Effector memory CD8-positive, alpha-beta T cell (primary cell): ENCODE results near the gene CETN1.
A peak's percentile ranks its signal among the peaks of the same experiment; 100 is the strongest.

Source experiments
- ATAC-seq: fragments of 150-1000 bp; cut with Tn5 transposase; replicated peaks from 2 replicates; pipeline ENCODE4 v1.10.0; 2021; ENCODE audit warnings: mild to moderate bottlenecking, moderate library complexity
- DNase-seq, 3 experiments: peaks; one replicate each; pipeline ENCODE4 v3.0.0; 2021
- H3K27ac Mint-ChIP-seq, 2 donors: one replicate each; pipeline ENCODE4 v1.8.0; 2022; ENCODE audit warnings: mild to moderate bottlenecking in 2 of 2, mixed read lengths in 2 of 2, moderate library complexity in 2 of 2
- H3K27me3 Mint-ChIP-seq, 2 donors: one replicate each; pipeline ENCODE4 v1.8.0; 2022; ENCODE audit warnings: mixed read lengths in 2 of 2
- H3K36me3 Mint-ChIP-seq: one replicate; pipeline ENCODE4 v1.8.0; 2022; ENCODE audit warnings: mild to moderate bottlenecking, moderate library complexity, mixed read lengths; ENCODE audit not compliant: insufficient read depth
- H3K4me1 Mint-ChIP-seq, 2 donors: one replicate each; pipeline ENCODE4 v1.8.0; 2022; ENCODE audit warnings: low read depth in 2 of 2, mixed read lengths in 2 of 2
- H3K4me3 Mint-ChIP-seq, 2 donors: one replicate each; pipeline ENCODE4 v1.8.0; 2022; ENCODE audit warnings: mild to moderate bottlenecking in 2 of 2, mixed read lengths in 2 of 2, moderate library complexity in 2 of 2
- H3K9me3 Mint-ChIP-seq, 2 donors: one replicate each; pipeline ENCODE4 v1.8.0; 2022; ENCODE audit warnings: mixed read lengths in 2 of 2
- total RNA-seq, 9 experiments: gene quantifications; one replicate each; lab custom pipeline; 2026; lab: John Stamatoyannopoulos, UW

CETN1 gene
- 0 reads per million in 9 experiments for total RNA-seq

DNA sequence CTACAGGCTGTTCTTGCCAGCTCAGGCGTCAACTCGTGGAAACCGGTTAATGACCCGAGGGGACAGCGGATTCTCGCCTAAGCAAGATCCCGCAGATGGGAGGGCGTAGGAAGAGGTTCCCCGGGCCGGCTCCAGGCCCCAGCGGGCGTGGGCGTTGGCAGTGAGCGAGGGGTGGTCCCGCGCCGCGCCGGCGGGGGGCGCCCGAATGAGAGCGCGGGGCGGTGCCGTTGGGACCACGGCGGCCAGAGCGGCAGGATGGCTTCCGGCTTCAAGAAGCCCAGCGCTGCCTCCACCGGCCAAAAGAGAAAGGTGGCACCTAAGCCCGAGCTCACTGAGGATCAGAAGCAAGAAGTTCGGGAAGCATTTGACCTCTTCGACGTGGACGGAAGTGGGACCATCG, at the start of gene CETN1:
Gene CETN1 (plus strand): TSS at position 227 of the 400 bp plus-strand sequence. CDS start 29 bp downstream, at position 256.
- H3K4me1 Mint-ChIP-seq: no peaks in the 10 kb centered on the region
- no peak for DNase-seq
- ATAC-seq: no peak
- H3K27me3 Mint-ChIP-seq: peaks cover 34 to 48% of the 10 kb centered on the region in 2 donors
- H3K4me3 Mint-ChIP-seq: no peak within 1 kb of the TSS
- H3K9me3 Mint-ChIP-seq: no peaks in the 10 kb centered on the region
- H3K36me3 Mint-ChIP-seq: peaks cover 3% of the 10 kb centered on the region
- no peak within 1 kb of the TSS for H3K27ac Mint-ChIP-seq

DNA sequence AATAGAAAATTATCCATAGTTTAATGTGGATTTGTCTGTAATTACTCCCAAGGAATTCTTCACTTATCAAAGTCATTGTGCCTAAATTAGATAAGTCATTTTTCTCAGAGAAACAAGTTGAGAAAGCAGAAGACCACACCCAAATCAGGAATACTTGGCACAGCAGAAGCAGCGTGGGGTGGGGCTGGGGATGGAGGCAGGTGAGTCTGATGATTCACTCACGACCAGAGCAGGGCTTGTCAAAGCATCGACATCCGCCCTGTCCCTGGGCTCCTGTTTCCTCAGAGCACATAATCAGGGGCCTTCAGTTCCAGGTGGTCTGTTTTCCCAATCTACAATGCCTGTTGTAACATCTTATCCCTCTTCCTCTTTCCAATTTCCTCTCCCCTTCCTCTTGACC, 48.2 kb upstream of the CETN1 start:
- Mint-ChIP-seq H3K9me3 (peaks cover 0 to 2% of the 10 kb centered on the region in 2 donors), H3K36me3 (no peaks in the 10 kb centered on the region), H3K4me3 (no peak overlapping the region), H3K27ac (no peak overlapping the region), H3K27me3 (peaks cover 10 to 14% of the 10 kb centered on the region in 2 donors), H3K4me1 (no peaks in the 10 kb centered on the region)
- DNase-seq (no peak), ATAC-seq (no peak)

DNA sequence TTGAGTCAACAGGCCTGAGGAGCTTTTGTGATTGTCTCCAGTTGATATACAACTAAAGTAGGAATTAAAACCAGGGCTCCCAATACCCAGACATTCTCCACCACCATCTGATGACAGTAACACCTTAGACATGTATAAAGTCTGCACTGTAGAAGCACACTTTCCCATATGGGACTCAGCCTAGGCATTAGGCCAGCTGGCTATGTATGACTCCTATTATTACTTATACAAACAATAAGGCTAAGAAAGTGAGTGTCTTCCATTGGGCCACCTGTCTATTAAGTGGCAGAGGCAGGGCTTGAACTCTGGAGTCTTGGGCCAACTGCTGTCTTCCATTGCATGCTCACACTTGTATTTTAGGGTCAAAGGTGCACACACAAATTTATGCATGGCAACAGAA, 47.5 kb upstream of the CETN1 start:
- no peak overlapping the region for H3K4me3 Mint-ChIP-seq
- H3K27me3 Mint-ChIP-seq: peaks cover 6 to 14% of the 10 kb centered on the region in 2 donors
- no peak overlapping the region for H3K27ac Mint-ChIP-seq
- no peaks in the 10 kb centered on the region for H3K4me1 Mint-ChIP-seq
- H3K9me3 Mint-ChIP-seq: peaks cover 0 to 2% of the 10 kb centered on the region in 2 donors
- DNase-seq (no peak), ATAC-seq (no peak)
- H3K36me3 Mint-ChIP-seq: no peaks in the 10 kb centered on the region

DNA sequence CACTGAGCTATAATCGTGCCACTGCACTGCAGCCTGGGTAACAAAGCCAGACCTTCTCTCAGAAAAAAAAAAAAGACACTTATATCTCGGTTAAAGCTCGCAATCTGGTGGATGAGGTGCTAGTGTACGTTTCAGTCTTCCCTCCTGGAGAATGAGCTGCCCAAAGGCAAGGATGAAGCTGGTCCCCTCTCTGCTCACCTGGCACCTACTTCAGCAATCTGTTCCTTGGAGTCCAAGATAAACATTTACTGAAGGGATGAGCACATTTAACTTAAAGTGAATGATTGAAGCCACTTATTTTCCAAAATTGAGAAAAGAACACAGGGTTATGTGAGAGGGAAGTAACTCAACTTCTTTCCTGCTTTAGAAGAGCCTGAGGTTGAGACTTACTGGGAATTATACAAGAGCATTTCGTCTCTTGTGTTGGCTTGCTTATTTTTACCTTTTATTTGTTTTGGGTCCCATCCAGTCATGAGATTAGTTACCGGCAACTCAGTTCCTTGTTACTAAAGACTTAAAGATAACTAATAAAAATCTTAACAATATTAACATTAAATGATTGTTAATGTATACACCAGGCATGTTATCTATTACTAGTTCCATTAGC, 46.1 kb upstream of the CETN1 start:
- H3K27ac Mint-ChIP-seq: no peak overlapping the region
- H3K4me3 Mint-ChIP-seq: no peak overlapping the region
- DNase-seq (no peak), ATAC-seq (no peak)
- no peaks in the 10 kb centered on the region for H3K36me3 Mint-ChIP-seq
- H3K9me3 Mint-ChIP-seq: peaks cover 0 to 2% of the 10 kb centered on the region in 2 donors
- no peaks in the 10 kb centered on the region for H3K4me1 Mint-ChIP-seq
- peaks cover 6 to 9% of the 10 kb centered on the region in 2 donors for H3K27me3 Mint-ChIP-seq

DNA sequence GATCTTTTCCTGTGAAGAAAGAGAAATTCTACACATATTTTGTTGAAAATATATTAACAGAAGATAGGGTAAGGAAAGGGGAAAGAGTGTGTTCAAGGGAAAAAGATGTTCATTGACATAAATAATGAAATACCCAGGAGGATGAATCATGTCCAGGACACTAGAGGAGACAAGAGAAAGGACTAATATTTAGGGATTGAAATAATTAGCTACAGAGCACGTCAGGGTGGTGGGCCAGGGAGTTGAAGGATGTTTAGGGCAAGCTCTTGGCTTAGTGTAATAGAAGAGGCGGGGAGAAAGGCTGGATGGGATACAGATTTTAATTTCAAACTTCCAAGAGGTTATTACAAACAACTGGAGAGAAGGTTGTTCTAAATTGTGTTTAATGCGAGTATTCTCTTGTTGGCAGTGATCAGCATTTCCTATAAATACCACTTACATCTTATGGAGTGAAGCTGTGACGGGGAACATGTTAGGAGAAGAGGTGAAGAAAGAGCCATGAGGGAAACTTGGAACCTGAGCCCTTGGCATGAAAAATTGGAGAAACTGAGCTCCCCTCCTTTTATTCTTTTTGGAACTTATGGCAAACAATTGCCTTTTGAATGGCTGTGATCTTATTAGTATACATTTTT, 36.6 kb upstream of the CETN1 start:
- Mint-ChIP-seq H3K9me3 (no peaks in the 10 kb centered on the region), H3K27ac (no peak overlapping the region), H3K27me3 (peaks cover 4 to 14% of the 10 kb centered on the region in 2 donors), H3K36me3 (no peaks in the 10 kb centered on the region), H3K4me1 (no peaks in the 10 kb centered on the region), H3K4me3 (no peak overlapping the region)
- DNase-seq (no peak), ATAC-seq (no peak)

DNA sequence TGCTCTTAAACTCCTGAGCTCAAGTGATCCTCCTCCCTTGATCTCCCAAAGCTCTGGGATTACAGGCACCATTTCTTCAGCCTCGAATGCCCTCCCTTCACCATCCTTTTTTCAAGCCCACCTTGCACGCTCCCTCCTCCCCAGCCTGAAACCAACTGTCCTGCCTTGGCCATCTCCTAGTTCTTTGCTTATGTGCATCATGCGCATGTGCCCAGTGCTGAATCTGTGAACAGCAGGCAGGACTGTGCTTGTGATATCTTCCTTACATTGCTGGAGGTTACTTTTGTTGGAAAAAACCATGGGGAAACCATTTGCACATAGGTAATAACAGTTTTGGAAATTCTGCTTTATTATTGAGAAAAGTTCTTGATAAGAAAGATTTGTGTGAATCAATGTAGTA, 30.2 kb upstream of the CETN1 start:
- no peaks in the 10 kb centered on the region for H3K9me3 Mint-ChIP-seq
- H3K27me3 Mint-ChIP-seq: peaks cover 15 to 28% of the 10 kb centered on the region in 2 donors
- no peak overlapping the region for H3K4me3 Mint-ChIP-seq
- H3K36me3 Mint-ChIP-seq: no peaks in the 10 kb centered on the region
- ATAC-seq (no peak), DNase-seq (no peak)
- peak overlapping the region in 1 of 2 donors; percentile 32 for H3K27ac Mint-ChIP-seq
- H3K4me1 Mint-ChIP-seq: no peaks in the 10 kb centered on the region

DNA sequence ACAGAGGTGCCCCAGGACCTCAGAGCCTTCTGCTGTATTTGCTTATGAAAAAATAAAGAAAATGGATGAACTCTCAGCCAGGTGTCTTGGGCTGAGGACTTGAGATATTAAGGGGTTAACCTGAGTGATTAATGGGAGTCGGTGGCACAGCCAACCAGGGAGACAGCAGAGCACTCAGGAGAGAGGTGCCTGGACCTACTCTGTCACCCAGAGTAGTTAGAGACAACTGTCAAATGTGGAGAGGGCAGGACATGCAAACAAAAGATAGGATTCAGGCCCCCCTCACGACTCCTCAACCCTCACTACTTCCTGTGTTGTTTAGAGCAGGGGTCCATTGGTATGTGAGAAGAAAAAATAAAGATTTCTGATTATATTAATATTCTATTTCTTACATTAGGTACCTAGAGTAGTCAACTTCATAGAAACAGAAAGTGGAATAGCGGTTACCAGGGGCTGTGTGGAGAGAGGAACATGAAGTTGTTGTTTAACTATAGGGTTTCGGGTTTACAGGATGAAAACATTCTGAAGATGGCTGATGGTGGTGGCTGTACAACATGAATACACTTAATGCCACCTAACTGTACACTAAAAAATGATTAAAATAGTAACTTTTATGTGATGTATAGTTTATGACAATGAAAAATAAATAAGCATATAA, 28.6 kb upstream of the CETN1 start:
- no peaks in the 10 kb centered on the region for H3K36me3 Mint-ChIP-seq
- ATAC-seq (no peak), DNase-seq (no peak)
- peaks cover 15 to 36% of the 10 kb centered on the region in 2 donors for H3K27me3 Mint-ChIP-seq
- no peaks in the 10 kb centered on the region for H3K9me3 Mint-ChIP-seq
- H3K4me1 Mint-ChIP-seq: no peaks in the 10 kb centered on the region
- H3K4me3 Mint-ChIP-seq: no peak overlapping the region
- H3K27ac Mint-ChIP-seq: no peak overlapping the region

DNA sequence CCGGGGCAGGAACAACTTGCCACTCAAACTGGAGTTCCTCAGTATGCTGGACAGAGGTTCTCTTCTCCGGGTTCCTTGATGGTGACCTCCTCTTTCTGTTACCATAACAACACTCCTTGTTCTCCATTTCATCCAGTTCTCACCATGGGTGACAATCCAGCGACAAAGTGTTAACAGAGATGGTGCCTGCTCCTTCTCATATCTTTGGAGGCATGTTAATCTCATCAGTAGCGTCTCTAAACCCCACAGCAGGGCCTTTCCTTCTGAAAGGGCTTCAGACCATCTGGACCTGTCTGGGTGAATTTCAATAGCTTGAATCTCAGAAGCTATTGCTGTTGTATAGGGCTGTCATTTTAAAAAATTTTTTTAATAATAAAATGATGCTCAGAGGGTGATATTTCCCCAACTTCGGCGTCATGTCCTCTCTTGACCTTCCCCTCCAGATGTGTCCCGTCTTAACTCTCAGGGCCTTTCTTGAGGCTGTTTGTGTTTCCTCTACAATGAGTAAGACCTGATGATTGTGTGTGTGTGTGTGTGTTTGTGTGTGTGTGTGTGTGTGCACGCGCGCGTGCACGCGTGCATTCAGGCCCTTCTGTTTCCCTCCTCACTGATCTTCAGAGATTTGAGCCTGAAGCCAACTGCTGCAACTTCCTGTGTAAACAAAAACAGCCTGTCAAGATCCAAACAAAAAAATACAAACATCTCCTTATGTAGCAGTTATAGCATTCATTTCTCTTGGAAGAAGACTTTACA, 24.3 kb upstream of the CETN1 start:
- Mint-ChIP-seq H3K4me3 (no peak overlapping the region), H3K4me1 (no peaks in the 10 kb centered on the region), H3K27ac (no peak overlapping the region), H3K36me3 (no peaks in the 10 kb centered on the region), H3K27me3 (peaks cover 0 to 9% of the 10 kb centered on the region in 2 donors), H3K9me3 (no peaks in the 10 kb centered on the region)
- DNase-seq: no peak
- ATAC-seq: no peak

DNA sequence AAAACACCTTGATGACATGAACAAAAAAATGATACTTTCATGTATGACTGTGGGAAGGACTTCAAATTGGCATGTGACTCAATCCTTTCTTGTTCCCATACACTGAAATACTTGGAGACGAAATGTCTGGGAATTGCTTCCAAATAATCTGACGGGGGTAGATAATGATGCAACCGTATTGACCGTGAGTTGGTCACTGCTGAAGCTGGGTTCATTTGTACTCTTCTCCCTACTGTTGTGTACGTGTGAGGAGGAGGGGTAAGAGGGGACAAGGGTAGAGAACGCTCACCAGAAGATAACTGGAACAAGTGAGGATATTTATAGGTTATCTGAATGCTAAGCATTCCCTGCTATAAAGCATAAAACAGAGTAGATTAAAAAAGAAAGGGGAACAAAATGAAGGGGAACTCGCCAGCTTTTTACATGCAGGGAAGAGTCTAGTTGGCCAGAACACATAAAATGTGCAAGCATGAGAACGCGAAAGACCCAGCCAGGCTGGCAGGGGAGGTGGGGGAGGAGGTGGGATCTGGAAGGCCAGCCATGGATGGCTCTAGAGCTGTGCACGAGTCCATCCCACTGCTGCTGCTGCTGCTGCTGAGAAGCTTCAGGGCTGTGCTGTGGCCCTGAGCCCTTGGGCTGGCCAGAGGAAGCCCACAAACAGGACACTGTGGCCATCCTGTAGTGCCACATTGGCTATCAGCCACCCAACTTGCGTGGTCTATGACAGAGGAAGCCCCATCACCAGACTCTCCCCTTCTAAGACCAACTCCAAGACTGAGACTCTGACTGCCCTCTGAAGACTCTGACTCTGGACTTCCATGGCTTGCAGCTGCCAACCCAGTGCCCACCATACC, 15.2 kb upstream of the CETN1 start:
- no peaks in the 10 kb centered on the region for H3K9me3 Mint-ChIP-seq
- ATAC-seq: no peak
- no peak overlapping the region for H3K4me3 Mint-ChIP-seq
- peaks cover 3% of the 10 kb centered on the region for H3K36me3 Mint-ChIP-seq
- no peak for DNase-seq
- H3K27me3 Mint-ChIP-seq: peaks cover 25 to 31% of the 10 kb centered on the region in 2 donors
- H3K4me1 Mint-ChIP-seq: no peaks in the 10 kb centered on the region
- no peak overlapping the region for H3K27ac Mint-ChIP-seq

DNA sequence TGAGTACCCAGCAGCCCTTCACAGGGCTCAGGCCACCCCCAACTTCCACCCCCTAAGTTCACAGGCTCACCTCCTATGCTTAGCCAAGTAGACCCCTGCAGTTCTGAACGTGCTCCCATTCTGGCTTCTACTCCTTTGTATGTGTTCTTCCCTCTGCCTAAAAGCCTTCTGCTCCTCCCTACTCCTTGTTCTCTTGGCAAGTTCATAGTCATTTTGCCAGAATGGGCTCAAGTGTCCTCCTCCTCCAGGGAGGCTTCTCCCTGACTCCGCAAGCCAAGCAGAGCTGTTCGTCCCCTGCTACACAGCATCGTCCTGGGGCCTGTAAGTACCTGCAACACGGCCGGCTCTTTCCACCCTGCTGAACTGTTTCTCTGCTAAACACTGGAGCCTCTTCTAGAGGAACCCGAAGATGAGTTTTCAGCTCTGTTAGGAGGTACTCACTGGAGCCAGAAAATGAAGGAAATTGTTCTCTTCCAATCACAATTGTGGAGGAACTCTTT, 14.6 kb upstream of the CETN1 start:
- Mint-ChIP-seq H3K27me3 (peaks cover 25 to 38% of the 10 kb centered on the region in 2 donors), H3K27ac (no peak overlapping the region), H3K9me3 (no peaks in the 10 kb centered on the region), H3K36me3 (peaks cover 3% of the 10 kb centered on the region), H3K4me1 (no peaks in the 10 kb centered on the region), H3K4me3 (no peak overlapping the region)
- ATAC-seq (no peak), DNase-seq (no peak)

DNA sequence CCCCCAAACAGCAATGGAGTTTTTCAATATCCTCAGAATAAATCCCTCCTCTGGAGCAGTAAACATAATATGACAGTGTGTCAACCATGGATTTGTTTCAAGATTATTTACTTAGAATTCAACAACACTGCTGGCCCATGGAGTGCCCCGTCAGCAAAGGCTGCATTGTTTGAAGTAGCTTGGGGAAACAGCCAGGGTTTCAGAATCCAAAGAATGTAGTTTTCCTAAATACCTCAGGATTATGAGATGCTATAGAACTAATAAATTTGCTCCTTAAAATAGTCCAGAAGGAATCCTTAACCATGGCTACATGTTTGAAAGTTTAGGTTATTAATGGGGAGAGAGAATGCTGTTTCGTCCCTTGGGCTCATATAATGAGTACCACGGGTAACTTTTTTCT, 13.1 kb upstream of the CETN1 start:
- H3K4me1 Mint-ChIP-seq: no peaks in the 10 kb centered on the region
- peaks cover 25 to 38% of the 10 kb centered on the region in 2 donors for H3K27me3 Mint-ChIP-seq
- ATAC-seq (no peak), DNase-seq (no peak)
- H3K4me3 Mint-ChIP-seq: no peak overlapping the region
- peaks cover 3% of the 10 kb centered on the region for H3K36me3 Mint-ChIP-seq
- H3K9me3 Mint-ChIP-seq: no peaks in the 10 kb centered on the region
- H3K27ac Mint-ChIP-seq: no peak overlapping the region

DNA sequence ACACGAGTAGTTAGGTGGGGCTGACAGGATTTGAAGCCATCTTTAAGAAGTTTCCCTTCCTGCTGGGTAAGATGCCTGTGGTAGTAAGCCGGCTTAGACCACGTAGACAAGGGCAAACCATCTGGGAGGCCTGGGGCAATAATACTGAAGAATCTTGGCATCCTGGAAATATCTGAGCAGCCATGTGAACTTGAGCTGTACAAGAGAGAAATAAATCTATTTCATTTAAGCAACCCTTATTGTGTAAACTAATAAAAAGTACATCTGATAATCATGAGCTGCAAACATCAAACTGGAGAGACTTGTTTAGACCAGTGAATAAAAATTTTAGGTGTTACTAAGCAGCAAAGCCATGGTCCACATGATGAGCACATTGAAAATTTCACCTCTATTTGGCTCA, 11.4 kb upstream of the CETN1 start:
- Mint-ChIP-seq H3K27ac (no peak overlapping the region), H3K36me3 (no peaks in the 10 kb centered on the region), H3K4me3 (no peak overlapping the region), H3K4me1 (no peaks in the 10 kb centered on the region), H3K9me3 (no peaks in the 10 kb centered on the region), H3K27me3 (peaks cover 31 to 49% of the 10 kb centered on the region in 2 donors)
- ATAC-seq: no peak
- DNase-seq: no peak

DNA sequence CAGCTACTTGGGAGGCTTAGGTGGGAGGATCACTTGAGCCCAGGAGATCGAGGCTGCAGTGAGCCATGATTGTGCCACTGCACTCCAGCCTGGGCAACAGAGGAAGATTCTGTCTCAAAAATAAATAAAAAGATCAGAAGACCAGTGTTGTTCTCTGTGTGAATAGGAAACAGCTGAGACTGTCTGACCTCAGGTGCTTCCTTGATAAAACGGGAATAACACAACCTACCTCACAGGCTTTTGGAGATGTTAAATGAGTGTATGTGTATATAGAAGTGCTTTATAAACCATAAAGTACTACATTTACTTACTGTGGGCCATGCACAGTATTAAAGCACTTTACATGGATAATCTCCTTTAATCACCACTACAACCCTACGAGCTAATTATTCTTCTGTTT, 9.9 kb upstream of the CETN1 start:
- H3K4me3 Mint-ChIP-seq: no peak overlapping the region
- ATAC-seq (no peak), DNase-seq (no peak)
- H3K27me3 Mint-ChIP-seq: peaks cover 30 to 47% of the 10 kb centered on the region in 2 donors
- no peak overlapping the region for H3K27ac Mint-ChIP-seq
- no peaks in the 10 kb centered on the region for H3K36me3 Mint-ChIP-seq
- no peaks in the 10 kb centered on the region for H3K4me1 Mint-ChIP-seq
- H3K9me3 Mint-ChIP-seq: no peaks in the 10 kb centered on the region
